GM10266 (cell line): ENCODE measurements around the gene PYCARD.
A peak's percentile ranks its signal among the peaks of the same experiment; 100 is the strongest.
"Not testable (repeated sequence)": the region's sequence is repeated elsewhere in the genome, so short reads cannot be mapped to it uniquely, and the experiment has no call there.

Experiments used
- DNase-seq: peaks from one replicate; pipeline ENCODE4 v3.0.0; 2012; ENCODE audit errors: extremely low spot score
- CTCF ChIP-seq: IDR thresholded peaks from 2 replicates; pipeline ENCODE4 v1.5.1; 2012; ENCODE audit warnings: mild to moderate bottlenecking, low read depth; ENCODE audit not compliant: control insufficient read depth, insufficient read depth; ENCODE audit errors: missing control alignments

PYCARD gene

GRCh38 chr16:31181102-31181830 is 21.3 kb downstream of the PYCARD start:
- no peak for TF ChIP-seq CTCF
- DNase-seq: no peak

GRCh38 chr16:31179747-31180459 is 22.7 kb downstream of the PYCARD start, which contains the start of gene FUS:
FUS (plus strand) TSS chr16:31180139; CDS start chr16:31180215, 76 bp downstream.
- peak; percentile 96 for DNase-seq
- TF ChIP-seq CTCF: no peak

- no peak for TF ChIP-seq CTCF
- DNase-seq: no peak
Measured at GRCh38 chr16:31179219-31179746, 23.3 kb downstream of the PYCARD start.

GRCh38 chr16:31177136-31177535 is 25.4 kb downstream of the PYCARD start:
- no peak for TF ChIP-seq CTCF
- DNase-seq: no peak

GRCh38 chr16:31170048-31170447 is 32.5 kb downstream of the PYCARD start:
- not testable (repeated sequence) for DNase-seq

GRCh38 chr16:31168848-31169247 is 33.7 kb downstream of the PYCARD start:
- TF ChIP-seq CTCF: no peak
- DNase-seq: no peak

- TF ChIP-seq CTCF: no peak
- no peak for DNase-seq
Measured at GRCh38 chr16:31167315-31167714, 35.2 kb downstream of the PYCARD start.
